ENCODE measurements around the gene ATG3. TPM values are rescaled to one million over a fixed set of nuclear protein-coding genes. Genes with fewer than 3 reads are reported as not detected.

The ATG3 gene
- total and polyA plus RNA-seq, 2 of the 8 experiments (the other 6 are each of a cell fraction or from before 2014, with no cell fraction given), result 27.3 to 55.3 TPM

- no peak for TF ChIP-seq SAP30 (IDR thresholded peaks at IDR 0.05; ENCODE audit: insufficient read depth, insufficient replicate concordance, low read length)
- no peak for TF ChIP-seq SUZ12 (IDR thresholded peaks at IDR 0.05; ENCODE audit: low read length)
- TF ChIP-seq SP4 (IDR thresholded peaks at IDR 0.05; ENCODE audit: low read length), result no peak
- TF ChIP-seq USF2 (IDR thresholded peaks at IDR 0.05; ENCODE audit: low read length), result no peak
- TF ChIP-seq CTBP2 (IDR thresholded peaks at IDR 0.05; ENCODE audit: borderline replicate concordance, insufficient read depth, insufficient read length, low read length), result no peak
- TF ChIP-seq RNF2 (IDR thresholded peaks at IDR 0.05; ENCODE audit: borderline replicate concordance, low read depth, low read length, missing control alignments, poor library complexity, severe bottlenecking), result no peak
Observed at GRCh38 chr3:112583105-112583504, 21.3 kb upstream of the ATG3 start (continued).
